ENCODE measurements around the gene ACSL6.

The ACSL6 gene

GRCh38 chr5:132001647-132002561, 9.6 kb downstream of the ACSL6 start:
- no peak overlapping the region for H3K27ac ChIP-seq
- TF ChIP-seq CTCF (conservative IDR thresholded peaks at IDR 0.05): no peak

- no peak overlapping the region for H3K27ac ChIP-seq
- TF ChIP-seq CTCF (conservative IDR thresholded peaks at IDR 0.05): no peak
Observed at GRCh38 chr5:132000677-132001453, 10.6 kb downstream of the ACSL6 start.

GRCh38 chr5:132000241-132000490, 11.3 kb downstream of the ACSL6 start:
- no peak for TF ChIP-seq CTCF (conservative IDR thresholded peaks at IDR 0.05)
- no peak overlapping the region for H3K27ac ChIP-seq

DNA sequence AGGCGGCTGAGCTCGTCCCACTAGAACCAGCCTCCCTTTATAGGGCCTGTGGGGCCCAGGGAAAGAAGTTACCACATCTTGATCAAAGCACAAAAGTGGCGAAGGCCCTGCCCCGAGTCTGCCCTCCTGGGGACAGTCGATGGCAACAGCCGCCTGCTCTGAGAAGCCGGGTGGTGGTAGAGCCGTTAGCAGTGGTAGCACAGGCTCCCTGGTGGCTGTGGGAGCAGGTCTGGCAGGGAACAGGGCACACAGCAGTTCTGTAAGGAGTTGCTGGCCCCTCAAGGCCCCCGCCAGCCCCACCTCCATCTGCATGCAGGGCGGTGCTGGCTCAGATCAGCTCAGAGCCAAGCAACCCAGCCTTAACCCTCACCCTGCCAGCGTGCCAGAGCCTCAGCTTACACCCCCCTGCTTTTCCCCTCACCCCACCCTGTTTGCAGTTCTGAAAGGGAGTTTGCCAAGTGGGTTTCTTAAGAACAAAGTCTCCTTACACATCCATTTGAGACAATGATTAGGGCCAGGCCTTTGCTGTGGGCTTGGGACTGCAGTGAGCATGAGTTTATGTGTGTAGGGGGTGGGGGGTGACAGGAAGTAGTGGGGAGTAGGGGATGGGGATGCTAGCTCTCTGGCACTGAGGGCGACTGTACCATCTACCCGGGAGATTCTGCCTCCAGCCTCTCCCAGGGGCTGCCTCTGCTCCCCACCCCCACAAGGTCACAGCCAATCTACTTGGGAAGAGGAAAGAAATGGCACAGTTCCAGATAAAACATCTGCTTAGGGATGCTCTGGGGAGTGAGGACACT, 11.8 kb downstream of the ACSL6 start:
- H3K27ac ChIP-seq: no peak overlapping the region
- no peak for TF ChIP-seq CTCF (conservative IDR thresholded peaks at IDR 0.05)

- TF ChIP-seq CTCF (conservative IDR thresholded peaks at IDR 0.05): no peak
- H3K27ac ChIP-seq: no peak overlapping the region
Observed at GRCh38 chr5:131999041-131999440, 12.4 kb downstream of the ACSL6 start.

DNA sequence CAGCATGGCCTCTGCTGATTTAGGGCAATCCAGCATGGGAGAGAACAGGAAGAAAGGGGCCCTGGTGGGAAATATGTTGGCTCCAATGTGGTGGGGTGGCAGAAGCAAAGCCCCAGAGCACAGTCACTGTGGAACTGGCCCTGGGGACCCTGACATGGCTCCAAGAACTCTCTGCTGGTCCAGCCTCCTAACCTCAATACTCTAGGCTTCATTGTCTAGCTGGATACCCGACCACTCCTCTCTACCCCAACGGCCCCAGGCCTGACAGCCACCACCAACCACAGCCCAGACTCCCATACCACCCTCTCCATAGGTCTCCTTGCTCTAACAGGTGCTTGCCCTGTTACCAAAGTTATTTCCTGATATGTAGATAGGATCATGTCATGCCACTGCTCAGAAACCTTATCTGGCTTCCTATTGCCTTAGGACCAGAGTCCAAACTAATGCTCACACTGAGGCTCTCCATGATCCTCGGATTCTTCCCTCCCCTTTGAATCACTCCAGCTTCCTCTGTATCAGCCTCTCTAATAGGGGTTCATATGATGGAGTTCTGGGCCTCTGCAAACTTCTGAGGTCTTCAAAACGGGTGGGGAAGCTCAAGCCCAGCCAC, 12.9 kb downstream of the ACSL6 start:
- H3K27ac ChIP-seq: no peak overlapping the region
- no peak for TF ChIP-seq CTCF (conservative IDR thresholded peaks at IDR 0.05)

Data from VCaP (cell line).